GM12878 (cell line): ENCODE results near the gene CARMIL3.

Experiments
- RCOR1 ChIP-seq: conservative IDR thresholded peaks from 2 replicates; pipeline ENCODE4 v1.6.1; 2012; ENCODE audit warnings: low read depth, low read length, improper control_type of control experiment
- TF ChIP-seq, protein P1 (sequence below): fragments of 450-650 bp; IDR thresholded peaks from 2 replicates; pipeline ENCODE4 v1.6.1; 2017; ENCODE audit warnings: mild to moderate bottlenecking, moderate library complexity

GRCh38 chr14:24011051-24011450, 40.8 kb upstream of the CARMIL3 start:
- TF ChIP-seq, protein P1, sequence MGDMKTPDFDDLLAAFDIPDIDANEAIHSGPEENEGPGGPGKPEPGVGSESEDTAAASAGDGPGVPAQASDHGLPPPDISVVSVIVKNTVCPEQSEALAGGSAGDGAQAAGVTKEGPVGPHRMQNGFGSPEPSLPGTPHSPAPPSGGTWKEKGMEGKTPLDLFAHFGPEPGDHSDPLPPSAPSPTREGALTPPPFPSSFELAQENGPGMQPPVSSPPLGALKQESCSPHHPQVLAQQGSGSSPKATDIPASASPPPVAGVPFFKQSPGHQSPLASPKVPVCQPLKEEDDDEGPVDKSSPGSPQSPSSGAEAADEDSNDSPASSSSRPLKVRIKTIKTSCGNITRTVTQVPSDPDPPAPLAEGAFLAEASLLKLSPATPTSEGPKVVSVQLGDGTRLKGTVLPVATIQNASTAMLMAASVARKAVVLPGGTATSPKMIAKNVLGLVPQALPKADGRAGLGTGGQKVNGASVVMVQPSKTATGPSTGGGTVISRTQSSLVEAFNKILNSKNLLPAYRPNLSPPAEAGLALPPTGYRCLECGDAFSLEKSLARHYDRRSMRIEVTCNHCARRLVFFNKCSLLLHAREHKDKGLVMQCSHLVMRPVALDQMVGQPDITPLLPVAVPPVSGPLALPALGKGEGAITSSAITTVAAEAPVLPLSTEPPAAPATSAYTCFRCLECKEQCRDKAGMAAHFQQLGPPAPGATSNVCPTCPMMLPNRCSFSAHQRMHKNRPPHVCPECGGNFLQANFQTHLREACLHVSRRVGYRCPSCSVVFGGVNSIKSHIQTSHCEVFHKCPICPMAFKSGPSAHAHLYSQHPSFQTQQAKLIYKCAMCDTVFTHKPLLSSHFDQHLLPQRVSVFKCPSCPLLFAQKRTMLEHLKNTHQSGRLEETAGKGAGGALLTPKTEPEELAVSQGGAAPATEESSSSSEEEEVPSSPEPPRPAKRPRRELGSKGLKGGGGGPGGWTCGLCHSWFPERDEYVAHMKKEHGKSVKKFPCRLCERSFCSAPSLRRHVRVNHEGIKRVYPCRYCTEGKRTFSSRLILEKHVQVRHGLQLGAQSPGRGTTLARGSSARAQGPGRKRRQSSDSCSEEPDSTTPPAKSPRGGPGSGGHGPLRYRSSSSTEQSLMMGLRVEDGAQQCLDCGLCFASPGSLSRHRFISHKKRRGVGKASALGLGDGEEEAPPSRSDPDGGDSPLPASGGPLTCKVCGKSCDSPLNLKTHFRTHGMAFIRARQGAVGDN: no peak
- TF ChIP-seq RCOR1: no peak
